RWPE1 (cell line): ENCODE measurements around the gene NCAPG2.

Experiments used
- CTCF ChIA-PET: fragments of 350-600 bp; sonication (Branson Sonifier 250); formaldehyde crosslinking; extraction: SDS; loops from one replicate; lab custom pipeline; 2021; lab: Yijun Ruan, JAX
- POLR2A ChIA-PET: fragments of 400-600 bp; formaldehyde crosslinking; extraction: SDS; loops from one replicate; lab custom pipeline; 2020; ENCODE audit warnings: antibody characterized with exemption; ENCODE audit not compliant: low non-redundant PET; lab: Yijun Ruan, JAX
- DNase-seq: peaks from one replicate; pipeline ENCODE4 v3.0.0; 2012; ENCODE audit warnings: low spot score
- H3K27ac ChIP-seq: fragments of 450-650 bp; 2 replicates; pipeline ENCODE4 v1.5.1; 2017
- TF ChIP-seq, protein P1 (sequence below): fragments of 450-650 bp; conservative IDR thresholded peaks from 2 replicates; pipeline ENCODE4 v1.5.1; 2017; ENCODE audit warnings: low read depth, mild to moderate bottlenecking

The NCAPG2 gene

GRCh38 chr7:158737064-158737695, 32.6 kb upstream of the NCAPG2 start:
- ChIA-PET POLR2A (no interaction called here), CTCF (no interaction called here)
- DNase-seq = no peak
- TF ChIP-seq, protein P1, sequence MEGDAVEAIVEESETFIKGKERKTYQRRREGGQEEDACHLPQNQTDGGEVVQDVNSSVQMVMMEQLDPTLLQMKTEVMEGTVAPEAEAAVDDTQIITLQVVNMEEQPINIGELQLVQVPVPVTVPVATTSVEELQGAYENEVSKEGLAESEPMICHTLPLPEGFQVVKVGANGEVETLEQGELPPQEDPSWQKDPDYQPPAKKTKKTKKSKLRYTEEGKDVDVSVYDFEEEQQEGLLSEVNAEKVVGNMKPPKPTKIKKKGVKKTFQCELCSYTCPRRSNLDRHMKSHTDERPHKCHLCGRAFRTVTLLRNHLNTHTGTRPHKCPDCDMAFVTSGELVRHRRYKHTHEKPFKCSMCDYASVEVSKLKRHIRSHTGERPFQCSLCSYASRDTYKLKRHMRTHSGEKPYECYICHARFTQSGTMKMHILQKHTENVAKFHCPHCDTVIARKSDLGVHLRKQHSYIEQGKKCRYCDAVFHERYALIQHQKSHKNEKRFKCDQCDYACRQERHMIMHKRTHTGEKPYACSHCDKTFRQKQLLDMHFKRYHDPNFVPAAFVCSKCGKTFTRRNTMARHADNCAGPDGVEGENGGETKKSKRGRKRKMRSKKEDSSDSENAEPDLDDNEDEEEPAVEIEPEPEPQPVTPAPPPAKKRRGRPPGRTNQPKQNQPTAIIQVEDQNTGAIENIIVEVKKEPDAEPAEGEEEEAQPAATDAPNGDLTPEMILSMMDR = no peak
- H3K27ac ChIP-seq = no peak overlapping the region

DNA sequence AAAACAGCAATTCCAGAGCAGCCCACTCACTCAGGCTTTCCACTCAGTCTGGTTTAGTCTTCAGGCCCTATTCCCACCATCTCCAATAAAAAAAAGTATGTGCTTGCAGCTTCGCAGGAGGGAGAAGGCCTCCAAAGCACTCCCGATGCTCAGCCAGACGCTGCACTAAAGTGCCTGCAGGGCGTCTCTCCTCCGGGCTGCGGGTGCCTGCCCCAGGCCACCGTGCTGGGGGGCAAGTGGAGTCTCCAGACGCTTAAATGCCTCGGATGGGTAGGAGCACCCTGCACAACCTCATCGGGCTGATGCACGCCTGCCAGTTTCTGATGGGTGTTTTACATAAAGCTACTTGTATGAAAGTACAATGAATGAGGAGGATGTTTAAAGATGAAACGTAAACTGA, 31.3 kb upstream of the NCAPG2 start:
- no peak overlapping the region for H3K27ac ChIP-seq
- DNase-seq = no peak
- POLR2A ChIA-PET = no interaction called here
- CTCF ChIA-PET = no interaction called here
- TF ChIP-seq, protein P1 = no peak

GRCh38 chr7:158734861-158735260, 30.3 kb upstream of the NCAPG2 start:
- TF ChIP-seq, protein P1 = no peak
- no peak overlapping the region for H3K27ac ChIP-seq
- ChIA-PET POLR2A (no interaction called here), CTCF (no interaction called here)
- DNase-seq = peak; percentile 34

DNA sequence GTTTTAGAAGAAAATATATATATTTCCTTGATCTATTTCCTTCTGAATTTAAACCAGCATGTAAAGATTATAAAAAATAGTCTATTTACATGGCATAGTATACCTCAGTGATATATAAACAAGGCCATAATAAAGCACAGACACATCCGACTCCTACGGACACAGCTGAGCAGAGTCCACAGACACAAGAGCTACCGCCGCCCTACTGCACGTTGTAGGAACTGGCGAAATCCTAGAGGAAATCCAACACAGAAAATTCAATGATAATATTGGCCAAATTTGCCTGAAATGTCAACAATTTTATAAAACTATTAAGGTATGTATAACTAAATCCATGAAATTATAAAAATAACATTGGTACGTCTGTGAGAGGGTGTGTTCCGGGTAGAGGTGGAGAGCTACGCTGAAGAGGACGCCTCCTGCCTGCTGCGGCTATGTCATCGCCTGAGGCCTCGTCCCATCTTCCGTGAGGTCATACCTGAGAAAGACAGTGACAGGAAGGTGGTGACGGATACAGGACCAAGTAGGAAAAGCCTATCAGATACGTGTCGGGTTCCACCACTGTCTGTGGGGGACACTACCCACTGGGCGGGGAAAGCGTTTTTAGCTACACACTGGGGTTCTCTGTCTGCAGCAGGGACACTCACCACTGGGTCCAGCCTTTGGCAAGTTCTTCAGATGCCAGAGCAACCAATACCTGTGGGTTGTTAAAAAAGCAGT, 29.3 kb upstream of the NCAPG2 start:
- ChIA-PET CTCF (no interaction called here), POLR2A (no interaction called here)
- TF ChIP-seq, protein P1 = no peak
- DNase-seq = no peak
- H3K27ac ChIP-seq = peak overlapping the region; percentile 6; the same call in 1 of the 2 replicates

GRCh38 chr7:158733220-158733519, 28.6 kb upstream of the NCAPG2 start:
- CTCF ChIA-PET = interaction anchor here (0.8 kb wide), 1 partner anchor 9 kb away, joined by 5 read pairs; no protein-coding TSS in a partner anchor
- DNase-seq = no peak
- TF ChIP-seq, protein P1 = no peak
- POLR2A ChIA-PET = no interaction called here
- no peak overlapping the region for H3K27ac ChIP-seq

DNA sequence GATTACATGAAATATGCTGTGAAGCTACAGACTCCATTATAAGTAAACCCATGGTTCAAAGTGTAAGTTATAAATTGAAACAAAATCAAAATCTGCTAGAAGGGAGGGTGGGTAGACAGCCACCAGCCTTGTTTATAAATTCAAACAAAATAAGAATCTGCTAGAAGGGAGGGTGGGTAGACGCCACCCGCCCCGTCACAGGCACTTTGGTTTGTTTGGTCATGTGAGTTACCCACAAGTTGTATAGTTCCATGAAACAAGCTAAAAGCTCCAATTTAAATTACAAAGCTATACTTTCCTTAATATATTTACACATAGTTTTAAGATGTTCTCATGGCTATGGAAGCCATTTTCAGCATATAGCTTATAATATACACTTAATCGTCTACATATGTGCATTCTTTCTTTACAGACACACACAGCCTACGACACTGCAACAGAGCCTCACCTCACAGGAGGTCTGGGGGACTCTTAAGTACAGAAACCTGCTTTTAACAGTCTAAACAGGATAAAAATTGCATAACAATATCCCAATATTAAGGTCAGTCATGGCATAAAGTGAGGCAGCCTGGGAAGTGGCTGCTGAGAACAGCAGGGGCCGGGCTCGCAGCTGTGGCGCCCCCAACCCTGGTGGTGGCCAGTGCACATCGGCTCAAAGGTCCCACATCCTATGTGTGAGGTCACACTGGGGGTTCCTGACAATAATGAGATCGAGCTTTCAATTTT, 28.1 kb upstream of the NCAPG2 start:
- POLR2A ChIA-PET = no interaction called here
- CTCF ChIA-PET = interaction anchor here (0.8 kb wide), 1 partner anchor 9 kb away, joined by 5 read pairs; no protein-coding TSS in a partner anchor

More for the DNA sequence above, 28.1 kb upstream of the NCAPG2 start:
- TF ChIP-seq, protein P1 = no peak
- H3K27ac ChIP-seq = no peak overlapping the region
- DNase-seq = no peak
